Stimulated activated CD4-positive, alpha-beta T cell treated with anti-CD3 and anti-CD28 coated beads, TNF-alpha, amount 100 ng/mL, for 48 hours (primary cell): ENCODE results near the gene SLC18A3.

Experiments used
- DNase-seq, 3 donors: peaks; one replicate each; pipeline ENCODE4 v3.0.0-alpha.2; 2020; ENCODE audit warnings: low read depth in 3 of 3

Gene SLC18A3

DNA sequence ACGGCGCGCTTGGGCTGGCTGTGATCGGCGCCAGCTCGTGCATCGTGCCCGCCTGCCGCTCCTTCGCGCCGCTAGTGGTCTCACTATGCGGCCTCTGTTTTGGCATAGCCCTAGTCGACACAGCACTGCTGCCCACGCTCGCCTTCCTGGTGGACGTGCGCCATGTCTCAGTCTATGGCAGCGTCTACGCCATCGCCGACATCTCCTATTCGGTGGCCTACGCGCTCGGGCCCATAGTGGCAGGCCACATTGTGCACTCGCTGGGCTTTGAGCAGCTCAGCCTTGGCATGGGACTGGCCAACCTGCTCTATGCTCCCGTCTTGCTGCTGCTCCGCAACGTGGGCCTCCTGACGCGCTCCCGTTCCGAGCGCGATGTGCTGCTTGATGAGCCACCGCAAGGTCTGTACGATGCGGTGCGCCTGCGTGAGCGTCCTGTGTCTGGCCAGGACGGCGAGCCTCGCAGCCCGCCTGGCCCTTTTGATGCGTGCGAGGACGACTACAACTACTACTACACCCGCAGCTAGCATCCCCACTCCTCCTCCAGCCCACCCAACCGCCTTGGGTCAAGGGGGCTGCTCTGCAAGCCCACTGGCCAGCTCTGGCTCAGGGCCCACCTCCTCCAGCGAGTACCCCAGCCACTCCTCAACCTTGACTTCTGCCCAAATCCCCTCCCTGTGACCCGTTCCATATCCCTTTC, 1.9 kb downstream of the SLC18A3 start:
- DNase-seq, result no peak

DNA sequence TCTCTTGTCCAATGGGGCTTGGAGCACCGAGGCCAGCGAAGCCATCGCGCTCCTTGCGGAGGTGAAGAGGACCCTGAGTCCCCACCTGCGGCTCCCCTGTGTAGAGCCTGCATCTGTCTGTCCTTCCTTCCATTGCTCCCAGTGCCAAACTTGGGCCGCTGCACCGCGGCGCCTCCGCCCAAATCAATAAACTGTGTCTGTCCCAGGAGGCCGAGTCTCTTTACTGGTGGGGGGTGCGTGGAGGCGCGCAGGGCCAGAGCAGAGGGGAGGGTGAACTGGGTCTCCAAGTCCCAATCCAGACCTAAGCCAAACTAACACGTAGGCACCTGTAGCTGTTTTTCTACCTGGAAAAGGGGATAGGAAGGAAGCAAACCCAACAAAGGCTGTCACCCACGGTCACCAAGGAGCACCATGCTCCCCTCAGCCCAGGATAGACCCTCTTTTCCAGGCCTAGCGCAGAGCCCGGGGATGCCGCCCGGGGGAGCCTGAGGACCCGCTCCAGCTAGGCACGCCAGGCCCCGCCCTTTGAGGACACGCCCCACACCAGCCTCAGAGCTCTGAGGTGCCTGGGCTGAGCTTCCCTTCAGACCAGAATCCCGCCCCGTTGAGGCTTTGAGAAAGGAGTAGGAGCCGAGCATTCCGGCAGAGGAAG, 2.5 kb downstream of the SLC18A3 start:
- no peak for DNase-seq

DNA sequence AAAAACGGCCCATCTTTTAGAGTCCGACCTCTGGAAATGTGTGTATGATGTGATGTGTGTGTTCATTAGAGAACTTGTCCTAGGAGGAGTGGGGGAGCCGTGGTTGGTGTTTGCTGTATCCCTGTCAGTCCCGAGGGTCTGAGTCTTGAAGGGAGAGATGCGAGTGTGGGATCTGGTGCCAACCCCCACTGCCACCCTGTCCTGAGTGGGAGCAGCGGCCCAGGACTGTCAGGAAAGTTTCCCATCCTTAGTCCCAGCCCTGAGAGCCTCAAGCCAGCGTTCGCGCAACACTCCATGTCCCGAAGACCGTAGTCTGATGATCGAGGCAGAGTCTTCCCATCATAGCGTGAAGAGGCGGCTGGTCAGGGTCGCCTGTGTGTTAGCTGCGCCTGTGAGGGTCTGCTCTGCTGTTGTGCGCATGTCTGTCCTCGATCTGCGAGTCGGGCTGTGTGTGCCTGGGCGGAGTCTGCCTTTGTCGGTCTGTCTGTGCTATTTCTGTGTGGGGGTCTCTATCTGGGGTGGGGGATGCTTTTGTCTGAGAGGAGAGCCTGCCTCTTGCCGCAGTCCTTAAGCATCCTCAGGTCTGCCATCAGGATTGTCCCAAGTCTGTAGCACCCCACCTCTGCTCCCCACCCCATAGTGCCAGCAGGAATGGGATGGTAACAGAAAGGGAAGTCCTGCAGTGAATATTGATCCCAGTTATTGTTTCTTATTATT, 3.2 kb downstream of the SLC18A3 start:
- no peak for DNase-seq

DNA sequence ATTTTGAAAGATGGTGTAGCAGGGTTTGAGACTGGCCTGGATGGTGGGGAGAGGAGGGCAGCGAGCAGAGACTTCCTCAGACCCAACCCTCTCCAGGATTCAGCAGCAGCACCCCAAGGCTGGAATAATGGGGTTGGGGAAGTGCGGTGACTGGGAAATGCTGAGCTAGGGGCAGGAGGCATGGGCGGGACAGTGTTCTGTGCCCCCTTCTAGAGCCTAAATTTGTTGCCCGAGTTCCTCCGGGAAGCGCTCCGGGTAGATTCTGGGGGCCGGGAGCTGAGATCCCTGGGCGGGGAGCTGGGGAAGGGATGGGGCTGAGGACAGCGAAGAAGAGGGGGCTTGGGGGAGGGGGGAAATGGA, 3.8 kb downstream of the SLC18A3 start, which contains the start of gene CHAT:
CHAT (plus strand) TSS at position 156 of the 360 bp plus-strand sequence; CDS start at position 309, 153 bp downstream.
- DNase-seq, result no peak

DNA sequence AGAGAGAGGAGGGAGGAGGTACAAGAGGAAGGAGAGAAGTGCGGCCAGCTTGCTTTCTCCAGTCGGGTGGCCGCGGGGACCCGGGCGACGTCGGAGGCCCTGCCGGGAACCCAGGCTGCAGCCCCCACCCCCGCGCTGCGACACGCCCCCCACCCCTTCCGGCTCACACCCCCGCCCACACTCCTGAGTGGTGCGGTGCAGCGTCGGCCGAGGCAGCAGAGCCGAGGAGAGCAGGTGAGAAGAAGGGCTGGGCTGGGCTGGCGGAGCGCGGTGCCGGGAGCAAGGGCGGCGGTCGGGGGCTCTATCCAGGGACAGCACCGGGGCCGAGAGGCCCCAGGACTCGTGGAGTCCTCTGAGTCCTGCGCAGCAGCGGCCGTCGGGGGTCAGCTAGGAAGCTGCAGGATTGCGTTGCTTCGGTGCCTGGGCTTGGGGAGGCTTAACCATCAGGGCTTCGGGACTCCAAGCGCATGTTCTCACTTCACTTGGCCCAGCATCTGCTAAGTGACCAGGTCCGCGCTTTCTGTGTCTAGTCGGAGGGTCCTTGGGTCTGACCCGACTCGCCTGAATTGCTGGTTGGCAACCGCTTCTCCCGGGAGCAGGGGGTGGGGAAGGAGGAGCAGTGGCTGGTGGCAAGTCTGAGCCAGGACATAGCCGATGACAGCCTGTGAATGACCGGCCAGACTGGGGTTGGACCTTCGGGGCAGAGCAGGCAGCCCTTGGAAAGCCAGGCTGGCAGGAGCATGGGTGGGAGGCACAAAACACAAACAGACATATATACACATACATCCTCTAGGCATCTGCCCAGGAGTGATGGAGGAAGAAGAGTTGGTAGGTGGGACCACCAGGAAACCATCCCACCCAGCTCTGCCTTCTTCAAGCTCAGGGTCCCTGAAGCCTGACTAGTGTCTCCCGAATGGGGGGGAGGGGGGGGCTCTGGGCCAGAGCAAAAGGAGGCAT, 4.4 kb downstream of the SLC18A3 start:
- no peak for DNase-seq

- DNase-seq, result no peak
Measured at GRCh38 chr10:49615213-49615612, 5.1 kb downstream of the SLC18A3 start.

GRCh38 chr10:49615721-49616120, 5.6 kb downstream of the SLC18A3 start:
- DNase-seq, result no peak

- DNase-seq, result no peak
Measured at GRCh38 chr10:49616421-49617101, 6.5 kb downstream of the SLC18A3 start.

DNA sequence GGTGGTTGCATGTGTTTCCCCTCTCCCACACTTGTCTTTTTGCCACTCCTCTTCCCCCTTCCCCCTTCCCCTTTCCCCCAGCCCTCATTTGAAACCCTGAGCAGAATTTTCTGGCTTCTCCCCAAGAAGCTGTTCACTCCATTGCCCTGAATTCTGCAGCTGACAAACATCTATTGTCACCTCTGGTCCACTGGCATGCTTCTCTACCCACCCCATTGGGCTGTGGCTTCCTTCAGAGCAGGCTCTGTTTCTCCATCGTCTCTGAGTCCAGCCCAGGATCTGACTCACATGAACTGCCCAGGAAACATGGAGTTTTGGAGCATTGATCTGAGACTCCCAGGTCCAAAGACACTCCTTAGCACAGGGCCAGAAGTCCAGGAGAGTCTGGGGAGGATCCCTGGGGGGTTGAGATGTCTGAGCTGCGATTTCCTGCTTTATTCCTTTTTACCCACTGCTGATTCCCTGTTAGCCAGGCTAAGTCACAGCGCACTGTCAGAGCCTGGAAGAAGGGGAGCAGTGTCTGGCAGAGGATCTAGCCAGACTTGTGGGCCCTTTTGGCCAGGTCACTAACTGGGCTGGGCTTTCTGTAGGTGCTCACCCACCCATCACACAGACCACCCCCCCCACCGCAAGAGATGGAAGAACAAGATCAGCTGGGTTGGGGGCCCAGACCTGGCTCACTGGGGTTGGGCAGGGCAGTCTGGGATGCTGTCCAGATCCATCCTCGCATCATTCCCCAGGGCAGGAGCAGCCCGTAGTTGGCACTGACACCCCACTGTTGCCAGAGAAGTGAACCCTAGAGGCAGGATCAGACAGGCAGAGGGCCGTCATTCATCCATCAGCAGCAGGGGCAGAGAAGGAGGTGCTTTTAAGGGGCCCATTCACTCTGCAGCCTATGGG, 7.3 kb downstream of the SLC18A3 start:
- DNase-seq, result no peak

DNA sequence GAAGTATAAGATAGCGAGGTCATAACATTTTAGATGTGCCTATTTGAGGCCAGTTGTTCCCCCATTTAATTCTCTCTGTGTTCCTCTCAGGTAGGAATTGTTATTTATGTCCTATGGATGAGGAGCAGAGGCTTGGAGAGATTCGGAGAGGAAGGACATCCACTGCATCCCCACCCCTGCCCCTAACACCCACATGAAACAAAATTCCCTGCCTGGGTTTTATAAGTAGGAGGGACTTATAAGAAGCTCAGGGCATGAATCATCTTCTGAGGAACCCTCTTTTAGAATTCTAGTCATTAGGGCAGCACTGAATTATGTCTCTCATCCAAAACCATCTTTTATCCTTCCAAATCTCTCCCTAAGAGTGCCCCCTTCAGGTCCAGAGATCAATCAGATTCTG, 8.7 kb downstream of the SLC18A3 start:
- DNase-seq, result no peak

DNA sequence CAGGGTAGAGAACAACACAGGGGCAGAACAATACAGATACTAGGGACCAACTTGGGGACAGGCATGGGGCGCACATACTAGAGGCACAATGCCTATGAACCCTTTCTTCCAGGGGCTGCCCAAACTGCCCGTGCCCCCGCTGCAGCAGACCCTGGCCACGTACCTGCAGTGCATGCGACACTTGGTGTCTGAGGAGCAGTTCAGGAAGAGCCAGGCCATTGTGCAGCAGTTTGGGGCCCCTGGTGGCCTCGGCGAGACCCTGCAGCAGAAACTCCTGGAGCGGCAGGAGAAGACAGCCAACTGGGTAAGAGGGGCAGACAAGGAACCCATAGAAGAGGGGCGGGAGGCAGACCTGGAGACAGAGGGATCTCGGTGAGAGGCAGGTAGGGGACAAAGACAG, 9.5 kb downstream of the SLC18A3 start:
- no peak for DNase-seq

GRCh38 chr10:49620286-49620810, 10.2 kb downstream of the SLC18A3 start:
- DNase-seq, result no peak

GRCh38 chr10:49620841-49621378, 10.8 kb downstream of the SLC18A3 start:
- no peak for DNase-seq

- DNase-seq, result no peak
Measured at GRCh38 chr10:49621561-49621960, 11.5 kb downstream of the SLC18A3 start.

DNA sequence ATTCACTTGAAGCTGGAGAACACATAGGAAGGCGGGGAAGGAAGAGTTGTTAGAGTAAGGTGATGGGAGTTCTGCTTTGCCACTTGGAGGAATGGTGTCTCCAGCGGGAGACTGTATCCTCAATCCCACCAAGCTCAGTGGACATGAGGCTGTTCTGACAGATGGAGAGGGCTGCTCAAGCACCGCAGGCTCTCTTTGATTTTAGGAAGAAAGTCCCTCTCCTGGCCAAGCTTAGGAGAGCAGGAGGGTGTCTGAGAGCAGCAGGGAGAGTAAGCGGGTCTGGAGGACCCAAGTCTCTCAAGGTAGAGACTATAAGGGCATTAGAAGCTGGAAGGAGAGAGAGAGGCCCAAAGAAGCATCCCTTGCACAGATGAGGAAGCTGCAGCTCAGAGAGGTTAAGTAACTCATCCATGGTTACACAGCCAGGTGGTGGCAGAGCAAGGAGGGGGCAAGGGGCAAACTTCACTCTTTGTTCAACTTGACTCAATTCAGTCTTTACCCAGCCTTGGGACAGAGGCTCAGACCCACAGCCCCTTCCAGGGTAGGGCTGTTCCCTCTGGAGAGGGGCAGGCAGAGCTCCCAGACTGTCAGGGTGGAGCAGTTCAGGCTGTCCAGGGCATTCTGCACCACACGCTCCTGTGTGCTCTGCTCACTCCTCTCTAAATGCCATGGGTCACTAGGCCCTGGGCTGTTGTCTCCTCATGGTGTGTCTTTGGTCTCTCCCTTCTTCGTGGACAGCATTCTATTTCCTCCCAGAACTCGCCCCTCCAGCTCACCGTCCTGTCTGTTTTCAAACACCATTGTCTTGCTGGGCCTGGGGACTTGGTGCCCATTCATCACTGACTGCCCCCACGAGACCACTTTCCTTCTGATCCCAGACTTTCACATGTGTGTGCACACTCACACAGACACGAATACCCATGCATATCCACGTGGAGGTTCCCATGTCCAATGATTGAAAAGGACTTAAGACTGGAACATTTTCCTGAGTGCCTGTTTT, 12.6 kb downstream of the SLC18A3 start:
- DNase-seq, result no peak

- no peak for DNase-seq
Measured at GRCh38 chr10:49624629-49625028, 14.5 kb downstream of the SLC18A3 start.

DNA sequence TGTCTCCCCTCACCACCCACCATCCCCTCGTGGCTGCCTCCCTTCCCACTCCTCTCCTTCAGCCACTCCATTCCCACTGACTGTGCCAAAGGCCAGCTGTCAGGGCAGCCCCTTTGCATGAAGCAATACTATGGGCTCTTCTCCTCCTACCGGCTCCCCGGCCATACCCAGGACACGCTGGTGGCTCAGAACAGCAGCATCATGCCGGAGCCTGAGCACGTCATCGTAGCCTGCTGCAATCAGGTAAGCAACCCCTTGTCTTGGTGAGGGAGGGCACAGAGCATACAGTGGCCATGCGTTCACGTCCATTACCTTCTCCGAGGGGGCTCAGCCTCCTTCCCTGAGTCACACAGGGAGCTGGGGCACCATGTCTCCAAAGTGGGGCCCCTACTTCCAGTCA, 15.3 kb downstream of the SLC18A3 start:
- DNase-seq, result no peak

DNA sequence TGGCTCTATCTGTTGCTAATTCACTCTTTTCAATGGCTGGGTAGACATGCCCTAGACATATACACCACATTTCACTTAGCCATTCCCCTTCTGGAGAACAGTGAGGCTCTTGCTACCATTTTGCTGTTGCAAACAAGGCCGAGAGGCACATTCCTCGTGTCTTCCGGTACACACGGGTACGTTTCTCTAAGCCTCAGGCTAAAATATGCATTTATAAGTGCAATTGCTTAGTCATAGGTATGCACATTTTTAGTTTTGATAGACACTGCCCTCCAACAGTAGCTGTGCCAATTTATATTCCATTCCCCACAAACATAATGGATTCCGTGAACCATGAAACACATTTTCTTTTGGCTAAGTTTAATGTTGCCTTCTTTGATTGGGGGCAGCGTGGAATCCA, 16.9 kb downstream of the SLC18A3 start:
- no peak for DNase-seq
